SU-DHL-6 (cell line): ENCODE data around the gene MAPT.

Experiments
- H2AFZ ChIP-seq: fragments of 200-600 bp; sonication (generic); 2 replicates; pipeline ENCODE4 v1.6.1; 2014; ENCODE audit warnings: low read depth, mild to moderate bottlenecking, moderate library complexity, mixed read lengths, antibody characterized with exemption, low read length; ENCODE audit not compliant: severe bottlenecking
- H3F3A ChIP-seq: fragments of 200-600 bp; shearing (Covaris generic); 2 replicates; pipeline ENCODE4 v1.6.0; 2016; ENCODE audit warnings: antibody characterized with exemption, mild to moderate bottlenecking; ENCODE audit not compliant: insufficient read depth
- H3K27ac ChIP-seq: fragments of 200-600 bp; sonication (generic); 2 replicates; pipeline ENCODE4 v1.5.1; 2016; ENCODE audit warnings: low read depth, mild to moderate bottlenecking, low read length, moderate library complexity, mixed read lengths
- H3K27me3 ChIP-seq: fragments of 200-600 bp; sonication (generic), shearing (Covaris generic); 2 replicates; pipeline ENCODE4 v1.6.0; 2014; ENCODE audit warnings: mild to moderate bottlenecking, low read length
- H3K36me3 ChIP-seq: fragments of 200-600 bp; sonication (generic); 2 replicates; pipeline ENCODE4 v1.6.1; 2014; ENCODE audit warnings: mild to moderate bottlenecking, low read length, mixed read lengths
- H3K4me2 ChIP-seq: fragments of 300-600, 200-600 bp; shearing (Covaris generic), sonication (generic); 2 replicates; pipeline ENCODE4 v1.6.0; 2014; ENCODE audit warnings: low read length, low read depth, mild to moderate bottlenecking; ENCODE audit not compliant: poor library complexity, severe bottlenecking
- H3K4me3 ChIP-seq: fragments of 200-600 bp; sonication (generic); 2 replicates; pipeline ENCODE4 v1.5.1; 2014; ENCODE audit warnings: antibody characterized with exemption, low read length, mild to moderate bottlenecking, mixed read lengths; ENCODE audit not compliant: insufficient read depth, poor library complexity, severe bottlenecking
- H3K79me2 ChIP-seq: fragments of 200-600 bp; sonication (generic); 2 replicates; pipeline ENCODE4 v1.6.1; 2014; ENCODE audit warnings: mild to moderate bottlenecking, low read length, moderate library complexity; ENCODE audit not compliant: insufficient read depth
- H3K9ac ChIP-seq: fragments of 200-600 bp; sonication (generic); 2 replicates; pipeline ENCODE4 v1.7.0; 2014; ENCODE audit warnings: mild to moderate bottlenecking, low read length
- H3K9me2 ChIP-seq: fragments of 200-600 bp; sonication (generic); replicated peaks from 2 replicates; pipeline ENCODE4 v1.6.1; 2014; ENCODE audit warnings: low read length; ENCODE audit not compliant: insufficient read depth
- H3K9me3 ChIP-seq: fragments of 200-600 bp; sonication (generic); 2 replicates; pipeline ENCODE4 v1.6.1; 2014; ENCODE audit warnings: low read length, mixed read lengths; ENCODE audit not compliant: insufficient read depth
- H4K20me1 ChIP-seq: fragments of 200-600 bp; sonication (generic); 2 replicates; pipeline ENCODE4 v1.6.1; 2014; ENCODE audit warnings: low read depth, mild to moderate bottlenecking, antibody characterized with exemption, low read length, moderate library complexity, mixed read lengths
- CTCF ChIP-seq: fragments of 200-600 bp; sonication (generic); IDR thresholded peaks from one replicate; pipeline ENCODE4 v1.5.1; 2017; ENCODE audit warnings: antibody characterized with exemption, mild to moderate bottlenecking, low read length, moderate library complexity; ENCODE audit not compliant: insufficient read depth, poor library complexity, severe bottlenecking
- EZH2phosphoT487 ChIP-seq: fragments of 200-600 bp; sonication (generic), shearing (Covaris generic); conservative IDR thresholded peaks from 2 replicates; pipeline ENCODE4 v1.6.1; 2018; ENCODE audit warnings: mild to moderate bottlenecking, antibody characterized with exemption, low read length, moderate library complexity, mixed read lengths

The MAPT gene

GRCh38 chr17:45900136-45900535, 5.8 kb downstream of the MAPT start:
- Histone ChIP-seq H3F3A (no peaks in the 10 kb centered on the region), H3K4me2 (no peak overlapping the region), H3K9me3 (no peaks in the 10 kb centered on the region), H3K36me3 (no peaks in the 10 kb centered on the region), H3K27ac (no peak overlapping the region), H3K79me2 (no peaks in the 10 kb centered on the region), H3K9me2 (no peaks in the 10 kb centered on the region), H3K9ac (no peak overlapping the region), H2AFZ (no peak overlapping the region), H3K4me3 (no peak overlapping the region), H3K27me3 (no peaks in the 10 kb centered on the region), H4K20me1 (no peaks in the 10 kb centered on the region)
- no peak for TF ChIP-seq CTCF
- no peak for TF ChIP-seq EZH2phosphoT487

DNA sequence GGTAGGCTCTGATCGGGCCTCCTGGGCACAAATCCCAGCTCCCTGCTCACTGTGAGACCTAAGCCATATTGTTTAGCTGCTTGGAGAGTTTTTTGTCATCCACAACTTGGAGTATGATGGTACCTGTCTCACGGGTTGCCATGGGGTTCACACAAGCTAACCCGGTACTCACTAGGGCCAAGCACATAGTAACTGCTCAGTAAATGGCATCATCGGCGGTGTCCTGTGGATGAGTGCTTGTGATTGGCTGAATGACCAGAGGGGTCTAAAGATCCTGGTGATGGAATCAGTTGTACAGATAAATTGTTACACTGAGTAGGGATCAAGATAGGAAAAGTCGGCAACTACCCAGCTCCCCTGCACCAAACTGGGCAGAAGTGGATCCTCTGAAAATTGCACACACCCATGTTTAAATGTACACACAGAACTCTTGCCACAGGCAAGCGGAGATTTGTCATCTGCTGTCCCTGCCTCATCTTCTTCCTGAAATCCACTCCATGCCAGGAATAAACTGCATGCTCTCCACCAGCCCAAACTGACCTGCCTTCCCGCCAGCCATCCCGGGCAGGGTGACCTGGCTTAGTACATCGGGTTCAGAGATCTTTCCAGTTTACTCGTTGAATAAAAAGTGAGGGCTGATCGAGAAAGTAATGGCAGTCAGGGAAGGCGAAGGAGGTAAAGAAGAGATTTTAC, 6.5 kb downstream of the MAPT start:
- TF ChIP-seq CTCF (no peak), EZH2phosphoT487 (no peak)

DNA sequence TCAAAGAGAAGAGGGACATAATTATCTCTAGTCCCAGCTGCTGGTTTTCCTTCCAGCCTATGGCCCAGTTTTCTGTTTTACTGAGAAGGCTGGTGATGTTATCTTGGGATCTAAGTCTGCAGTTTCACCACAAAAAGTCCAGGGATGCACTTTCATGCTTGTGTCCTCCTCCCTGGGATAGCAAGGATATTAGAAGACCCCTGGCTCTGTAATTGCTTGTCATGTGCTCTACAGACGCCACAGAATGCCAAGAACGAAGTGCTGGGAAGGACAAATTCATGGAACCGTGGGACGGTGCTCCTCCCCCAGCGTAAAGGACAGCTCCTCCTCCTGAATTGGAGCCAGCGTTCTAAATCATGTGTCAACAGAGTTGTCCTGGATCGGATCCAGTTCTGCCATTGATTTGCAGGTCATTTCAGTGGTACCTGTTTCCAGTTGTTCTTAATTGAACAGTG, 8.6 kb downstream of the MAPT start:
- no peaks in the 10 kb centered on the region for H3K9me3 ChIP-seq
- H3K9ac ChIP-seq: no peak overlapping the region
- no peaks in the 10 kb centered on the region for H3K27me3 ChIP-seq
- H3F3A ChIP-seq: no peaks in the 10 kb centered on the region
- H3K9me2 ChIP-seq: no peaks in the 10 kb centered on the region
- H2AFZ ChIP-seq: no peak overlapping the region
- H3K4me3 ChIP-seq: no peak overlapping the region
- no peak overlapping the region for H3K27ac ChIP-seq
- TF ChIP-seq EZH2phosphoT487 (no peak), CTCF (no peak)
- H3K36me3 ChIP-seq: no peaks in the 10 kb centered on the region
- no peaks in the 10 kb centered on the region for H3K79me2 ChIP-seq
- H3K4me2 ChIP-seq: no peak overlapping the region
- no peaks in the 10 kb centered on the region for H4K20me1 ChIP-seq

More for the DNA sequence above, 6.5 kb downstream of the MAPT start:
- Histone ChIP-seq H3F3A (no peaks in the 10 kb centered on the region), H3K36me3 (no peaks in the 10 kb centered on the region), H4K20me1 (no peaks in the 10 kb centered on the region), H2AFZ (no peak overlapping the region), H3K9me2 (no peaks in the 10 kb centered on the region), H3K79me2 (no peaks in the 10 kb centered on the region), H3K27me3 (no peaks in the 10 kb centered on the region), H3K9me3 (no peaks in the 10 kb centered on the region), H3K4me3 (no peak overlapping the region), H3K9ac (no peak overlapping the region), H3K27ac (no peak overlapping the region), H3K4me2 (no peak overlapping the region)
